IPS-18c (cell line): ENCODE measurements around the gene MRPL55.

ENCODE experiments used
- H3K4me3 ChIP-seq: 2 replicates; pipeline ENCODE4 v1.7.0; 2013; ENCODE audit warnings: low read depth, mild to moderate bottlenecking, low read length, moderate library complexity; ENCODE audit not compliant: insufficient read depth
- H3K9me3 ChIP-seq: one replicate; pipeline ENCODE4 v1.6.1; 2013; ENCODE audit warnings: mild to moderate bottlenecking, low read length, moderate library complexity; ENCODE audit not compliant: control insufficient read depth, insufficient read depth

MRPL55 gene

GRCh38 chr1:228071839-228072657, 37.1 kb downstream of the MRPL55 start:
- no peak overlapping the region for H3K4me3 ChIP-seq
- no peaks in the 10 kb centered on the region for H3K9me3 ChIP-seq

GRCh38 chr1:228070851-228071250, 38.2 kb downstream of the MRPL55 start:
- no peaks in the 10 kb centered on the region for H3K9me3 ChIP-seq

GRCh38 chr1:228070173-228070572, 38.9 kb downstream of the MRPL55 start:
- Histone ChIP-seq H3K4me3 (no peak overlapping the region), H3K9me3 (no peaks in the 10 kb centered on the region)

More at GRCh38 chr1:228070851-228071250, 38.2 kb downstream of the MRPL55 start:
- no peak overlapping the region for H3K4me3 ChIP-seq

- Histone ChIP-seq H3K9me3 (no peaks in the 10 kb centered on the region), H3K4me3 (no peak overlapping the region)
Measured at GRCh38 chr1:228068359-228068758, 40.7 kb downstream of the MRPL55 start.

- no peaks in the 10 kb centered on the region for H3K9me3 ChIP-seq
- no peak overlapping the region for H3K4me3 ChIP-seq
Measured at GRCh38 chr1:228066891-228067654, 42.0 kb downstream of the MRPL55 start.

GRCh38 chr1:228066416-228066815, 42.7 kb downstream of the MRPL55 start:
- Histone ChIP-seq H3K9me3 (no peaks in the 10 kb centered on the region), H3K4me3 (no peak overlapping the region)

- H3K9me3 ChIP-seq: no peaks in the 10 kb centered on the region
- no peak overlapping the region for H3K4me3 ChIP-seq
Measured at GRCh38 chr1:228065543-228066347, 43.4 kb downstream of the MRPL55 start.

GRCh38 chr1:228064741-228065542, 44.2 kb downstream of the MRPL55 start:
- no peaks in the 10 kb centered on the region for H3K9me3 ChIP-seq
- H3K4me3 ChIP-seq: no peak overlapping the region; the same call in 1 of the 2 replicates

- no peaks in the 10 kb centered on the region for H3K9me3 ChIP-seq
Measured at GRCh38 chr1:228064296-228064695, 44.8 kb downstream of the MRPL55 start.

GRCh38 chr1:228063251-228064191, 45.6 kb downstream of the MRPL55 start:
- H3K9me3 ChIP-seq: peaks cover 2% of the 10 kb centered on the region
- no peak overlapping the region for H3K4me3 ChIP-seq

More at GRCh38 chr1:228064296-228064695, 44.8 kb downstream of the MRPL55 start:
- no peak overlapping the region for H3K4me3 ChIP-seq

GRCh38 chr1:228062812-228063211, 46.3 kb downstream of the MRPL55 start:
- H3K9me3 ChIP-seq: peaks cover 5% of the 10 kb centered on the region
- H3K4me3 ChIP-seq: no peak overlapping the region

GRCh38 chr1:228062085-228062791, 46.9 kb downstream of the MRPL55 start:
- no peak overlapping the region for H3K4me3 ChIP-seq
- peaks cover 5% of the 10 kb centered on the region for H3K9me3 ChIP-seq

- H3K9me3 ChIP-seq: peaks cover 5% of the 10 kb centered on the region
- peak overlapping the region; percentile 72; the same call in 1 of the 2 replicates for H3K4me3 ChIP-seq
Measured at GRCh38 chr1:228061411-228062084, 47.6 kb downstream of the MRPL55 start.

GRCh38 chr1:228060458-228061190, 48.5 kb downstream of the MRPL55 start:
- H3K4me3 ChIP-seq: peak overlapping the region; percentile 72
- peaks cover 5% of the 10 kb centered on the region for H3K9me3 ChIP-seq
